MCF 10A (cell line): Measurements from ENCODE around the gene MTHFD1L. TPM values are rescaled to one million over a fixed set of nuclear protein-coding genes. Genes with fewer than 3 reads are reported as not detected.
A peak's percentile ranks its signal among the peaks of the same experiment; 100 is the strongest.

Experiments
- BruUV-seq: library from RNA; stranded (reverse); fragments of 400-500 nt; replicated peaks from 2 replicates; lab custom pipeline; 2021; lab: Mats Ljungman, UMichigan
- CTCF ChIA-PET: fragments of 300-600 bp; sonication (Branson Sonifier 250); formaldehyde crosslinking; extraction: SDS; loops from one replicate; lab custom pipeline; 2021; ENCODE audit warnings: antibody characterized with exemption, inconsistent platforms; lab: Yijun Ruan, JAX
- POLR2A ChIA-PET: fragments of 300-600, 350-650 bp; sonication (Branson Sonifier 250); formaldehyde crosslinking; extraction: SDS; loops from one replicate; lab custom pipeline; 2020; ENCODE audit warnings: antibody characterized with exemption, inconsistent platforms; lab: Yijun Ruan, JAX
- DNase-seq: peaks from one replicate; pipeline ENCODE4 v3.0.0-alpha.2; 2018; ENCODE audit not compliant: unreplicated experiment
- H3K27ac Mint-ChIP-seq: one replicate; pipeline ENCODE4 v1.8.0; 2022; ENCODE audit warnings: mild to moderate bottlenecking, low read depth, mixed read lengths; ENCODE audit not compliant: unreplicated experiment
- H3K27me3 Mint-ChIP-seq: one replicate; pipeline ENCODE4 v1.8.0; 2022; ENCODE audit warnings: mixed read lengths; ENCODE audit not compliant: insufficient read depth, unreplicated experiment
- H3K36me3 Mint-ChIP-seq: one replicate; pipeline ENCODE4 v1.8.0; 2022; ENCODE audit warnings: mild to moderate bottlenecking, moderate library complexity, mixed read lengths; ENCODE audit not compliant: insufficient read depth, unreplicated experiment
- H3K4me1 Mint-ChIP-seq: one replicate; pipeline ENCODE4 v1.8.0; 2022; ENCODE audit warnings: mixed read lengths; ENCODE audit not compliant: insufficient read depth, unreplicated experiment
- H3K4me3 Mint-ChIP-seq: one replicate; pipeline ENCODE4 v1.8.0; 2022; ENCODE audit warnings: mild to moderate bottlenecking, moderate library complexity, mixed read lengths; ENCODE audit not compliant: unreplicated experiment
- H3K9me3 Mint-ChIP-seq: one replicate; pipeline ENCODE4 v1.8.0; 2022; ENCODE audit warnings: mixed read lengths; ENCODE audit not compliant: unreplicated experiment
- intact Hi-C: fragments of 100-400 bp; cut with micrococcal nuclease; formaldehyde crosslinking; loops from 2 replicates; pipeline ENCODE4 v1.14.1; 2022
- total RNA-seq: library from RNA; stranded (reverse); gene quantifications from 2 replicates; pipeline ENCODE4 v1.2.3, GENCODE V29; 2022
- TF ChIP-seq, protein P1 (sequence below): fragments of 200-600 bp; IDR thresholded peaks from one replicate; pipeline ENCODE4 v1.8.0; 2022; ENCODE audit warnings: antibody characterized with exemption, mild to moderate bottlenecking; ENCODE audit not compliant: unreplicated experiment

Gene MTHFD1L
- total RNA-seq, 1 experiment from 2014 or later = 110 TPM

DNA sequence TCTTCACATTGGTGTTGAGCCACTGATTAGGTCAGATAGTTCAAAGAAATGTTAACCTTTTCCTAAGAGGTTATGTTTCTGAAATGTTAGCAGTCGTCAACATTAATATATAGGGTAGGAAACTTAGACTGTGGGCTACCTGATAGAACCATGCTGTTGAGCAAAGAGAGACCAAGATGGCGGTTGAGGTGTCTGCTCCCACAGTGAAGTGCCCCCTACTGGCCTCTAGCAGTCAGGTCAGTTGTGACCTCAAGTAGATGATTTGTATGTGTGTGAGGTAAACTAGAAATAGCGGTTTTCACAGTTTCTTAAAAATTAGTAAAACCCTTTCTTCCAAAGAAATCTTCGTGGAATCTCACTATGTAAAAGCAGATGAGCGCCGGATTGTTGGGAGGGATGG lies 40.3 kb downstream of the MTHFD1L start:
- no TSS peak for BruUV-seq
- intact Hi-C loops = no loop called here
- Mint-ChIP-seq H3K27ac (no peak overlapping the region), H3K27me3 (no peaks in the 10 kb centered on the region), H3K4me1 (peaks cover 8% of the 10 kb centered on the region), H3K9me3 (no peaks in the 10 kb centered on the region), H3K36me3 (peaks cover 68% of the 10 kb centered on the region), H3K4me3 (no peak overlapping the region)
- TF ChIP-seq, protein P1, sequence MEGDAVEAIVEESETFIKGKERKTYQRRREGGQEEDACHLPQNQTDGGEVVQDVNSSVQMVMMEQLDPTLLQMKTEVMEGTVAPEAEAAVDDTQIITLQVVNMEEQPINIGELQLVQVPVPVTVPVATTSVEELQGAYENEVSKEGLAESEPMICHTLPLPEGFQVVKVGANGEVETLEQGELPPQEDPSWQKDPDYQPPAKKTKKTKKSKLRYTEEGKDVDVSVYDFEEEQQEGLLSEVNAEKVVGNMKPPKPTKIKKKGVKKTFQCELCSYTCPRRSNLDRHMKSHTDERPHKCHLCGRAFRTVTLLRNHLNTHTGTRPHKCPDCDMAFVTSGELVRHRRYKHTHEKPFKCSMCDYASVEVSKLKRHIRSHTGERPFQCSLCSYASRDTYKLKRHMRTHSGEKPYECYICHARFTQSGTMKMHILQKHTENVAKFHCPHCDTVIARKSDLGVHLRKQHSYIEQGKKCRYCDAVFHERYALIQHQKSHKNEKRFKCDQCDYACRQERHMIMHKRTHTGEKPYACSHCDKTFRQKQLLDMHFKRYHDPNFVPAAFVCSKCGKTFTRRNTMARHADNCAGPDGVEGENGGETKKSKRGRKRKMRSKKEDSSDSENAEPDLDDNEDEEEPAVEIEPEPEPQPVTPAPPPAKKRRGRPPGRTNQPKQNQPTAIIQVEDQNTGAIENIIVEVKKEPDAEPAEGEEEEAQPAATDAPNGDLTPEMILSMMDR = peak; percentile 17
- no peak for DNase-seq
- ChIA-PET POLR2A (no interaction called here), CTCF (interaction anchor here (1.3 kb wide), 1 partner anchor 14 kb away, joined by 5 read pairs; no protein-coding TSS in a partner anchor)

DNA sequence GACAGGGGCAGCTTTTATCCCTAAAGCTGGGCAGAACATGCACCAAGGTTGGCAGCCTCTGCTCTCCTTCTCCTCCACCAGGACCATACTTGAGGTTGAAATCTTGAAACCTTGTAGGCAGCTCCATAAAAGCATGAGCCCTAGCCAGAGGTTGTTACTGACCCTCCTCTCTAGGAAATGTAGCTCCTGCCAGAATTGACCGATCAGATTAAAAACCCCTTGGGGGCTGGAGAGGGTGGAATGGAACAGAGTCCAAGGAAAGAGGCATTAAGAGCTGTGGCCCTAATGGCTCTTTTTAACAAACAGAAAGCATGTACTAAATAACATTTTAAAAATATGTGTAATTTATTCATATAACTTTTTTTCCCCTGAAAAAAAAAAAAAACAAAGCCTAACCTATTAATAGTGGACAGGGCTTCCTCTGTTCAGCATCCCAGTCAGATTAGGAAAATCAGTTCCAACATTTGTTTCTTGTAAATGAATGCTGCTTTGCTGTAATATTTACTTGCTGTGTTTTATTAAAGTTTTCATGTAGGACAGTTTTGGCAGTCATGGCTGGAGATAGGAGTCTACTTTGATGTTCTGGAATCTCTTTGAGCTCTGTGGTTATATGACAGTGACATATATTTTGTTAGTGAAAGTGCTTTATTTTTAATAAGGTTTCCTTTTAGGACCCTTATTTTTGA lies 41.3 kb downstream of the MTHFD1L start:
- Mint-ChIP-seq H3K4me3 (no peak overlapping the region), H3K9me3 (no peaks in the 10 kb centered on the region), H3K36me3 (peaks cover 73% of the 10 kb centered on the region), H3K27ac (no peak overlapping the region), H3K4me1 (peaks cover 8% of the 10 kb centered on the region), H3K27me3 (no peaks in the 10 kb centered on the region)
- TF ChIP-seq, protein P1 = no peak
- BruUV-seq = no TSS peak
- intact Hi-C loops = no loop called here
- no peak for DNase-seq
- ChIA-PET CTCF (interaction anchor here (0.6 to 1.3 kb wide), 3 partner anchors 15 to 251 kb away, joined by 3 to 5 read pairs (median 3); no protein-coding TSS in a partner anchor), POLR2A (no interaction called here)

DNA sequence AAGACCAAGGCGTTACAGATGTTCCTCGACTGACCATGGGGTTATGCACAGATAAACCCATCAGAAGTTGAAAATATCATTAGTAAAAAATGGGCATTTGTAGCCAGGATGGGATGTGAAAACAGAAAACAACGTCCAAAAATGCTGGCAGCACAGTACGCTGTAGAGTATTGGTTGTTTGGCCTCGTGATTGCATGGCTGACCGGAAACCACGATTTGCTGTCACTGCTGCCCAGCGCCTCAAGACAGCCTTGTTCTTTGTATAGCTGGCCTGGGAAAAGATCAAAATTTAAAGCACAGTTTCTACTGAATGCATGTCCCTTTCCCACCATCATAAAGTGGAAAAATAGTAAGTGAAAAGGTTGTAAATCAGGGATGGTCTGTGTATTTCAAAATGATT lies 41.9 kb downstream of the MTHFD1L start:
- no peak overlapping the region for H3K27ac Mint-ChIP-seq
- peaks cover 4% of the 10 kb centered on the region for H3K4me1 Mint-ChIP-seq
- H3K36me3 Mint-ChIP-seq = peaks cover 79% of the 10 kb centered on the region
- H3K9me3 Mint-ChIP-seq = no peaks in the 10 kb centered on the region
- ChIA-PET CTCF (interaction anchor here (0.6 to 1.3 kb wide), 2 partner anchors 16 to 251 kb away, joined by 3 to 5 read pairs; no protein-coding TSS in a partner anchor), POLR2A (interaction anchor here (0.6 kb wide), 1 partner anchor 12 kb away, joined by 3 read pairs; no protein-coding TSS in a partner anchor)
- intact Hi-C loops = no loop called here
- no peak overlapping the region for H3K4me3 Mint-ChIP-seq
- H3K27me3 Mint-ChIP-seq = no peaks in the 10 kb centered on the region
- TF ChIP-seq, protein P1 = no peak
- TSS peak; percentile 17 for BruUV-seq
- no peak for DNase-seq

DNA sequence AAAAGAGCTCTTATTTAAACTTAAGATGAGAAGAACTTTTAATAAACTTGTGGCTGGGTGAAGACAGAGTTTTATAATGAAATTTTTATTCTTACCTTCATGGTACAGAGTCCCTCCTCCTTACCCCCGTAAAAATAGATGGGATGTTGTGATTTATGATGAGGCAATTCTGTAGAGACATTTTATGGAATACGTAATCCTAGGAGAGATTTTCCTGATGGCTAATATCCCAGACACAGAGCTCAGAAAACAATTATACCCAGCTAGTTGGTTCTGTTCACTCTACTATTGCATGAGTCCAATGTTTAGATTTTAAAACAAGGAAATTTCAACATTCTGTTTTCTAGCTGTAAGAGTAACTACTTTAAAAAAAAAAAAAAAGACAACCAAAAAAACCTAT lies 43.4 kb downstream of the MTHFD1L start:
- ChIA-PET POLR2A (no interaction called here), CTCF (interaction anchor here (0.6 to 1.6 kb wide), 6 partner anchors 17 to 108 kb away, joined by 3 to 6 read pairs (median 3); no protein-coding TSS in a partner anchor)
- DNase-seq = no peak
- BruUV-seq = no TSS peak
- Mint-ChIP-seq H3K36me3 (peaks cover 80% of the 10 kb centered on the region), H3K27me3 (no peaks in the 10 kb centered on the region), H3K4me1 (no peaks in the 10 kb centered on the region), H3K27ac (no peak overlapping the region), H3K4me3 (no peak overlapping the region), H3K9me3 (no peaks in the 10 kb centered on the region)
- TF ChIP-seq, protein P1 = no peak
- intact Hi-C loops = no loop called here
